Activated effector memory CD4-positive, alpha-beta T cell treated with anti-CD3 and anti-CD28 coated beads, Interleukin-2, amount 50 U/mL, for 16 hours (primary cell): ENCODE data around the gene STX2.
"Not testable (repeated sequence)": the region's sequence is repeated elsewhere in the genome, so short reads cannot be mapped to it uniquely, and the experiment has no call there.

Experiments used
- DNase-seq: peaks from one replicate; pipeline ENCODE4 v3.0.0-alpha.2; 2020

The STX2 gene

GRCh38 chr12:130795906-130796305 is 43.1 kb downstream of the STX2 start:
- no peak for DNase-seq

- DNase-seq = no peak
These were observed 45.5 kb downstream of the STX2 start for GRCh38 chr12:130793554-130793849.

GRCh38 chr12:130792821-130793553 is 46.1 kb downstream of the STX2 start:
- DNase-seq = no peak

GRCh38 chr12:130791629-130792028 is 47.4 kb downstream of the STX2 start:
- no peak for DNase-seq

- DNase-seq = no peak
These were observed 50.5 kb downstream of the STX2 start for GRCh38 chr12:130788515-130788914.

GRCh38 chr12:130787445-130788410 is 51.3 kb downstream of the STX2 start:
- no peak for DNase-seq

- no peak for DNase-seq
These were observed 52.0 kb downstream of the STX2 start for GRCh38 chr12:130787041-130787440.

- DNase-seq = no peak
These were observed 55.8 kb downstream of the STX2 start for GRCh38 chr12:130783110-130783715.

GRCh38 chr12:130782245-130782644 is 56.8 kb downstream of the STX2 start:
- DNase-seq = not testable (repeated sequence)

- DNase-seq = no peak
These were observed 58.0 kb downstream of the STX2 start for GRCh38 chr12:130780880-130781575.

GRCh38 chr12:130780325-130780724 is 58.7 kb downstream of the STX2 start:
- DNase-seq = no peak

- no peak for DNase-seq
These were observed 60.3 kb downstream of the STX2 start for GRCh38 chr12:130778776-130779175.

GRCh38 chr12:130776857-130777339 is 62.2 kb downstream of the STX2 start:
- no peak for DNase-seq

GRCh38 chr12:130775953-130776856 is 62.8 kb downstream of the STX2 start:
- DNase-seq = peak; percentile 85

- DNase-seq = no peak
These were observed 68.5 kb downstream of the STX2 start for GRCh38 chr12:130770413-130771028.

- peak; percentile 60 for DNase-seq
These were observed 70.9 kb downstream of the STX2 start for GRCh38 chr12:130768120-130768519.

GRCh38 chr12:130766470-130766869 is 72.6 kb downstream of the STX2 start:
- no peak for DNase-seq

GRCh38 chr12:130765186-130765659 is 73.8 kb downstream of the STX2 start:
- peak; percentile 24 for DNase-seq

- DNase-seq = peak; percentile 61
These were observed 74.4 kb downstream of the STX2 start for GRCh38 chr12:130764475-130765185.

GRCh38 chr12:130764073-130764472 is 75.0 kb downstream of the STX2 start:
- DNase-seq = peak; percentile 21

- DNase-seq = peak; percentile 53
These were observed 76.8 kb downstream of the STX2 start for GRCh38 chr12:130762319-130762675.
